Liver (tissue), 9 donors: ENCODE measurements around the gene CDH22. TPM values are rescaled to one million over a fixed set of nuclear protein-coding genes. Genes with fewer than 3 reads are reported as not detected.

ENCODE experiments used
- DNase-seq: peaks from one replicate; pipeline ENCODE4 v3.0.0-alpha.2; 2017; ENCODE audit warnings: low spot score
- H3K27ac ChIP-seq, 2 donors: one replicate each; pipeline ENCODE4 v1.7.0; 2013; ENCODE audit warnings: inconsistent platforms in 2 of 2, low read length in 2 of 2, control low read depth in 1 of 2, low read depth in 1 of 2, mild to moderate bottlenecking in 1 of 2
- H3K27me3 ChIP-seq, 4 donors: one replicate each; pipeline versions ENCODE4 v1.6.1 to v1.7.0; 2013; ENCODE audit warnings: low read length in 3 of 4, inconsistent platforms in 1 of 4, mild to moderate bottlenecking in 1 of 4, moderate library complexity in 1 of 4; ENCODE audit not compliant: control insufficient read depth in 4 of 4, insufficient read depth in 4 of 4
- H3K36me3 ChIP-seq, 4 donors: one replicate each; pipeline versions ENCODE4 v1.6.1 to v1.7.0; 2013; ENCODE audit warnings: low read length in 3 of 4, mild to moderate bottlenecking in 3 of 4, low read depth in 1 of 4, moderate library complexity in 1 of 4; ENCODE audit not compliant: control insufficient read depth in 4 of 4, insufficient read depth in 3 of 4
- H3K4me1 ChIP-seq, 4 donors: one replicate each; pipeline versions ENCODE4 v1.6.1 to v1.7.0; 2013; ENCODE audit warnings: low read length in 3 of 4, mild to moderate bottlenecking in 3 of 4, moderate library complexity in 1 of 4; ENCODE audit not compliant: control insufficient read depth in 4 of 4, insufficient read depth in 4 of 4
- H3K4me3 ChIP-seq, 3 donors: one replicate each; pipeline versions ENCODE4 v1.6.1 to v1.7.0; 2013; ENCODE audit warnings: low read length in 3 of 3, control low read depth in 1 of 3, low read depth in 1 of 3, mild to moderate bottlenecking in 1 of 3
- H3K9ac ChIP-seq, 2 donors: one replicate each; pipeline ENCODE4 v1.7.0; 2013; ENCODE audit warnings: low read length in 2 of 2, mild to moderate bottlenecking in 2 of 2, moderate library complexity in 2 of 2, control low read depth in 1 of 2, low read depth in 1 of 2
- H3K9me3 ChIP-seq, 4 donors: one replicate each; pipeline versions ENCODE4 v1.6.1 to v1.7.0; 2013; ENCODE audit warnings: low read length in 3 of 4; ENCODE audit not compliant: control insufficient read depth in 4 of 4
- ATF3 ChIP-seq: IDR thresholded peaks from 2 replicates; pipeline ENCODE4 v1.6.1; 2016; ENCODE audit warnings: antibody characterized with exemption
- CTCF ChIP-seq: fragments of 150-350 bp; IDR thresholded peaks from 2 replicates; pipeline ENCODE4 v1.5.1; 2017; ENCODE audit warnings: improper control_type of control experiment, low read depth, low read length; ENCODE audit not compliant: missing input control
- EGR1 ChIP-seq, 2 donors: IDR thresholded peaks; 2 replicates each; pipeline ENCODE4 v1.6.1; 2016 to 2018; ENCODE audit warnings: antibody characterized with exemption in 2 of 2, low read depth in 2 of 2
- FOXA1 ChIP-seq: IDR thresholded peaks from 2 replicates; pipeline ENCODE4 v1.6.1; 2016; ENCODE audit warnings: antibody characterized with exemption
- FOXA2 ChIP-seq: IDR thresholded peaks from 2 replicates; pipeline ENCODE4 v1.6.1; 2016; ENCODE audit warnings: antibody characterized with exemption
- GABPA ChIP-seq, 2 donors: IDR thresholded peaks in 1 of 2; conservative IDR thresholded peaks in 1 of 2; 2 replicates each; pipeline ENCODE4 v1.6.1; 2016; ENCODE audit warnings: antibody characterized with exemption in 2 of 2, mild to moderate bottlenecking in 1 of 2, moderate library complexity in 1 of 2
- HNF4A ChIP-seq, 2 donors: conservative IDR thresholded peaks; 2 replicates each; pipeline ENCODE4 v1.6.1; 2016; ENCODE audit warnings: antibody characterized with exemption in 2 of 2, mild to moderate bottlenecking in 2 of 2
- HNF4G ChIP-seq: IDR thresholded peaks from 2 replicates; pipeline ENCODE4 v1.6.1; 2016; ENCODE audit warnings: antibody characterized with exemption
- JUND ChIP-seq, 2 donors: IDR thresholded peaks; 2 replicates each; pipeline ENCODE4 v1.6.1; 2016; ENCODE audit warnings: antibody characterized with exemption in 2 of 2
- MAX ChIP-seq: IDR thresholded peaks from 2 replicates; pipeline ENCODE4 v1.6.1; 2016; ENCODE audit warnings: antibody characterized with exemption
- NR2F2 ChIP-seq: IDR thresholded peaks from 2 replicates; pipeline ENCODE4 v1.6.1; 2016; ENCODE audit warnings: antibody characterized with exemption
- RAD21 ChIP-seq, 2 donors: IDR thresholded peaks; 2 replicates each; pipeline ENCODE4 v1.6.1; 2016; ENCODE audit warnings: antibody characterized with exemption in 2 of 2, mild to moderate bottlenecking in 2 of 2
- REST ChIP-seq: IDR thresholded peaks from 2 replicates; pipeline ENCODE4 v1.6.1; 2016; ENCODE audit warnings: antibody characterized with exemption, mild to moderate bottlenecking
- RXRA ChIP-seq, 2 donors: IDR thresholded peaks; 2 replicates each; pipeline ENCODE4 v1.6.1; 2017 to 2018; ENCODE audit warnings: antibody characterized with exemption in 2 of 2, mild to moderate bottlenecking in 1 of 2
- SP1 ChIP-seq: IDR thresholded peaks from 2 replicates; pipeline ENCODE4 v1.6.1; 2018; ENCODE audit warnings: antibody characterized with exemption, mild to moderate bottlenecking
- TAF1 ChIP-seq: conservative IDR thresholded peaks from 2 replicates; pipeline ENCODE4 v1.6.1; 2016; ENCODE audit warnings: antibody characterized with exemption, mild to moderate bottlenecking
- YY1 ChIP-seq: IDR thresholded peaks from 2 replicates; pipeline ENCODE4 v1.6.1; 2016; ENCODE audit warnings: antibody characterized with exemption, mild to moderate bottlenecking
- ZBTB33 ChIP-seq: IDR thresholded peaks from 2 replicates; pipeline ENCODE4 v1.6.1; 2016; ENCODE audit warnings: antibody characterized with exemption
- WGBS: extraction: QIAGEN DNeasy Blood & Tissue Kit; methylation state at CpG from one replicate; pipeline ENCODE4 v1.1.7; 2013; 5-methylcytosine and 5-hydroxymethylcytosine counted together
- polyA plus RNA-seq, 2 donors: library from polyadenylated mRNA; stranded (reverse) in 1 of 2; unstranded in 1 of 2; fragments of 200-250 nt in 1 of 2; fragments of >200 nt in 1 of 2; fragmentation: Nextera tagmentation in 1 of 2; extraction: Ambion mirVana in 1 of 2; gene quantifications; one replicate each; pipeline versions ENCODE4 v1.2.1 to v1.2.3, GENCODE V29; 2013 to 2015
- total RNA-seq, 2 donors: library from RNA; depleted of rRNA; stranded (reverse); fragments of >200 nt; gene quantifications; one replicate each; pipeline ENCODE4 v1.2.3, GENCODE V29; 2014
- donor health status: healthy.
- donor health status: healthy.
- donor health status: healthy.
- donor health status: healthy.
- donor health status: healthy.

The CDH22 gene
- total and polyA plus RNA-seq, 4 donors = 0.02 TPM; not detected in 3

GRCh38 chr20:46322641-46323040, 14.3 kb upstream of the CDH22 start (continued):
- no peak for TF ChIP-seq ZBTB33
- TF ChIP-seq NR2F2 = no peak

- H3K4me1 ChIP-seq = peaks cover 0 to under 1% (median 0%) of the 10 kb centered on the region in 4 donors
- H3K9me3 ChIP-seq = no peaks in the 10 kb centered on the region
- H3K27ac ChIP-seq = no peak overlapping the region
- no peak overlapping the region for H3K9ac ChIP-seq
- H3K36me3 ChIP-seq = no peaks in the 10 kb centered on the region
- H3K4me3 ChIP-seq = no peak overlapping the region
- WGBS = 65% methylated on average over 7 of the region's 7 CpGs
- TF ChIP-seq TAF1 (no peak), SP1 (no peak), ATF3 (no peak), RAD21 (IDR thresholded peaks at IDR 0.05) (no peak), EGR1 (IDR thresholded peaks at IDR 0.05; ENCODE audit: low read depth in 2 of 2) (no peak), MAX (no peak), HNF4G (no peak), ZBTB33 (no peak), HNF4A (conservative IDR thresholded peaks at IDR 0.05) (no peak), FOXA2 (no peak), JUND (IDR thresholded peaks at IDR 0.05) (no peak), REST (no peak), RXRA (IDR thresholded peaks at IDR 0.05) (no peak), NR2F2 (no peak), FOXA1 (no peak), CTCF (no peak), YY1 (no peak), GABPA (IDR thresholded peaks at IDR 0.05 in 1 of 2, conservative IDR thresholded peaks at IDR 0.05 in 1 of 2) (no peak)
- H3K27me3 ChIP-seq = peaks cover 0 to 21% (median 6%) of the 10 kb centered on the region in 4 donors
- no peak for DNase-seq
Observed at GRCh38 chr20:46317685-46318177, 9.4 kb upstream of the CDH22 start.
